IMR-90 (cell line): ENCODE data around the gene C16orf82. TPM values are rescaled to one million over a fixed set of nuclear protein-coding genes. Genes with fewer than 3 reads are reported as not detected.

Experiments used
- ATAC-seq: fragments of 200-7000 bp; cut with Tn5 transposase; 2 replicates; pipeline ENCODE4 v1.9.1; 2020; ENCODE audit warnings: low read depth, mild to moderate bottlenecking, moderate library complexity
- BruUV-seq: library from RNA; stranded (reverse); fragments of 400-500 nt; replicated peaks from 2 replicates; lab custom pipeline; 2021; lab: Mats Ljungman, UMichigan
- CTCF ChIA-PET: fragments of 300-600 bp; formaldehyde crosslinking; extraction: SDS; loops from one replicate; lab custom pipeline; 2021; ENCODE audit warnings: antibody characterized with exemption; lab: Yijun Ruan, JAX
- POLR2A ChIA-PET: fragments of 300-600 bp; sonication (Branson Sonifier 250); formaldehyde crosslinking; loops from one replicate; lab custom pipeline; 2022; ENCODE audit warnings: antibody characterized with exemption; ENCODE audit not compliant: unreplicated experiment; lab: Charles Lee
- DNase-seq: peaks from one replicate; pipeline ENCODE4 v3.0.0; 2013
- H2AFZ ChIP-seq: replicated peaks from 2 replicates; pipeline ENCODE3; 2013; ENCODE audit warnings: low read length, mild to moderate bottlenecking; ENCODE audit not compliant: poor library complexity
- H2AK5ac ChIP-seq: 2 replicates; pipeline ENCODE4 v1.6.1; 2013; ENCODE audit warnings: low read depth, low read length, inconsistent platforms
- H2AK9ac ChIP-seq: replicated peaks from 2 replicates; pipeline ENCODE3; 2013; ENCODE audit warnings: mild to moderate bottlenecking, low read depth, low read length, moderate library complexity; ENCODE audit not compliant: poor library complexity
- H2BK120ac ChIP-seq: 2 replicates; pipeline ENCODE4 v1.6.1; 2013; ENCODE audit warnings: low read depth, low read length, inconsistent platforms
- H2BK15ac ChIP-seq: 3 replicates; pipeline ENCODE4 v1.6.1; 2013; ENCODE audit warnings: low read depth, low read length, inconsistent platforms
- H2BK20ac ChIP-seq: 2 replicates; pipeline ENCODE4 v1.6.1; 2013; ENCODE audit warnings: low read depth, mild to moderate bottlenecking, inconsistent platforms, low read length, moderate library complexity
- H2BK5ac ChIP-seq: 2 replicates; pipeline ENCODE4 v1.6.1; 2013; ENCODE audit warnings: mild to moderate bottlenecking, low read depth, low read length, inconsistent platforms; ENCODE audit not compliant: poor library complexity, severe bottlenecking
- H3K14ac ChIP-seq: replicated peaks from 2 replicates; pipeline ENCODE4 v1.6.1; 2013; ENCODE audit warnings: low read depth, low read length, inconsistent platforms
- H3K18ac ChIP-seq: 2 replicates; pipeline ENCODE4 v1.6.1; 2013; ENCODE audit warnings: low read depth, low read length, control low read depth
- H3K23ac ChIP-seq: 2 replicates; pipeline ENCODE4 v1.6.1; 2013; ENCODE audit warnings: low read depth, low read length, inconsistent platforms
- H3K27ac ChIP-seq: 2 replicates; pipeline ENCODE4 v1.5.1; 2013; ENCODE audit warnings: mild to moderate bottlenecking, control low read depth, low read length; ENCODE audit not compliant: insufficient read depth
- H3K27me3 ChIP-seq: 2 replicates; pipeline ENCODE4 v1.6.1; 2013; ENCODE audit warnings: low read length; ENCODE audit not compliant: control insufficient read depth, insufficient read depth
- H3K36me3 ChIP-seq: 2 replicates; pipeline ENCODE4 v1.6.1; 2013; ENCODE audit warnings: low read length, mixed read lengths; ENCODE audit not compliant: control insufficient read depth, insufficient read depth
- H3K4ac ChIP-seq: 2 replicates; pipeline ENCODE4 v1.6.1; 2013; ENCODE audit warnings: low read depth, low read length, inconsistent platforms
- H3K4me1 ChIP-seq: 2 replicates; pipeline ENCODE4 v1.6.1; 2013; ENCODE audit warnings: low read length, mixed read lengths; ENCODE audit not compliant: control insufficient read depth, insufficient read depth
- H3K4me2 ChIP-seq: 2 replicates; pipeline ENCODE4 v1.6.1; 2013; ENCODE audit warnings: low read depth, mild to moderate bottlenecking, control low read depth, low read length, moderate library complexity
- H3K4me3 ChIP-seq: 2 replicates; pipeline ENCODE4 v1.5.1; 2013; ENCODE audit warnings: low read depth, mild to moderate bottlenecking, control low read depth, low read length, moderate library complexity; ENCODE audit not compliant: insufficient read depth
- H3K56ac ChIP-seq: 2 replicates; pipeline ENCODE4 v1.6.1; 2013; ENCODE audit warnings: low read length, inconsistent platforms; ENCODE audit not compliant: insufficient read depth; ENCODE audit errors: extremely low read depth
- H3K79me1 ChIP-seq, 2 experiments: 2 replicates each; pipeline ENCODE4 v1.6.1; 2013; ENCODE audit warnings: low read length in 2 of 2, inconsistent platforms in 1 of 2, low read depth in 1 of 2
- H3K9ac ChIP-seq: 2 replicates; pipeline ENCODE4 v1.6.1; 2013; ENCODE audit warnings: low read depth, low read length, control low read depth
- H3K9me1 ChIP-seq: 2 replicates; pipeline ENCODE4 v1.6.1; 2013; ENCODE audit warnings: low read length, inconsistent platforms; ENCODE audit not compliant: insufficient read depth
- H3K9me3 ChIP-seq: 2 replicates; pipeline ENCODE4 v1.6.1; 2013; ENCODE audit warnings: low read length; ENCODE audit not compliant: control insufficient read depth, insufficient read depth
- H4K20me1 ChIP-seq: 2 replicates; pipeline ENCODE4 v1.6.1; 2013; ENCODE audit warnings: low read length, inconsistent platforms; ENCODE audit not compliant: insufficient read depth
- H4K5ac ChIP-seq: 2 replicates; pipeline ENCODE4 v1.6.1; 2013; ENCODE audit warnings: mild to moderate bottlenecking, low read depth, low read length, control low read depth
- H4K8ac ChIP-seq, 2 experiments: 2 replicates each; pipeline ENCODE4 v1.6.1; 2013; ENCODE audit warnings: low read depth in 2 of 2, low read length in 2 of 2, control low read depth in 1 of 2, inconsistent platforms in 1 of 2
- H4K91ac ChIP-seq: 2 replicates; pipeline ENCODE4 v1.6.1; 2013; ENCODE audit warnings: low read depth, low read length, inconsistent platforms; ENCODE audit not compliant: insufficient read depth
- CHD1 ChIP-seq: IDR thresholded peaks from 2 replicates; pipeline ENCODE4 v1.6.1; 2012; ENCODE audit warnings: low read depth, low read length, improper control_type of control experiment
- NFE2L2 ChIP-seq: fragments of 150-350 bp; IDR thresholded peaks from 2 replicates; pipeline ENCODE4 v1.6.1; 2016; ENCODE audit warnings: low read depth, mild to moderate bottlenecking, low read length
- WGBS, 2 experiments: methylation state at CpG; one replicate each; pipeline versions ENCODE4 v1.1.5 to v1.1.7; 2013; ENCODE audit warnings: missing lambda C conversion rate in 2 of 2; ENCODE audit not compliant: insufficient read length in 1 of 2; ENCODE audit errors: extremely low coverage in 2 of 2; 5-methylcytosine and 5-hydroxymethylcytosine counted together
- dilution Hi-C: fragments of 300-500 bp; cut with HindIII; formaldehyde crosslinking; loops from one replicate; pipeline ENCODE4 v1.14.3; 2018; ENCODE audit warnings: low sequenced_read_pairs; ENCODE audit not compliant: unreplicated experiment
- in situ Hi-C: fragments of 300-500 bp; cut with MboI; formaldehyde crosslinking; loops from 3 replicates; pipeline ENCODE4 v1.14.3; 2019; ENCODE audit warnings: low sequenced_read_pairs, inconsistent platforms, mixed read lengths
- intact Hi-C: fragments of 100-400 bp; cut with micrococcal nuclease; formaldehyde crosslinking; loops from 2 replicates; pipeline ENCODE4 v1.10.0; 2022
- polyA plus RNA-seq, 3 experiments: library from polyadenylated mRNA; depleted of rRNA; stranded (reverse); fragments of >200 nt; gene quantifications; 2 replicates each; pipeline ENCODE4 v1.2.3, GENCODE V29; 2012; ENCODE audit warnings: low replicate concordance in 1 of 3
- total RNA-seq: library from RNA; depleted of rRNA; stranded (reverse); fragments of >200 nt; gene quantifications from 2 replicates; pipeline ENCODE4 v1.2.3, GENCODE V29; 2012

Gene C16orf82
- total and polyA plus RNA-seq, 2 of the 4 experiments (the other 2 are of a cell fraction) = not detected

DNA sequence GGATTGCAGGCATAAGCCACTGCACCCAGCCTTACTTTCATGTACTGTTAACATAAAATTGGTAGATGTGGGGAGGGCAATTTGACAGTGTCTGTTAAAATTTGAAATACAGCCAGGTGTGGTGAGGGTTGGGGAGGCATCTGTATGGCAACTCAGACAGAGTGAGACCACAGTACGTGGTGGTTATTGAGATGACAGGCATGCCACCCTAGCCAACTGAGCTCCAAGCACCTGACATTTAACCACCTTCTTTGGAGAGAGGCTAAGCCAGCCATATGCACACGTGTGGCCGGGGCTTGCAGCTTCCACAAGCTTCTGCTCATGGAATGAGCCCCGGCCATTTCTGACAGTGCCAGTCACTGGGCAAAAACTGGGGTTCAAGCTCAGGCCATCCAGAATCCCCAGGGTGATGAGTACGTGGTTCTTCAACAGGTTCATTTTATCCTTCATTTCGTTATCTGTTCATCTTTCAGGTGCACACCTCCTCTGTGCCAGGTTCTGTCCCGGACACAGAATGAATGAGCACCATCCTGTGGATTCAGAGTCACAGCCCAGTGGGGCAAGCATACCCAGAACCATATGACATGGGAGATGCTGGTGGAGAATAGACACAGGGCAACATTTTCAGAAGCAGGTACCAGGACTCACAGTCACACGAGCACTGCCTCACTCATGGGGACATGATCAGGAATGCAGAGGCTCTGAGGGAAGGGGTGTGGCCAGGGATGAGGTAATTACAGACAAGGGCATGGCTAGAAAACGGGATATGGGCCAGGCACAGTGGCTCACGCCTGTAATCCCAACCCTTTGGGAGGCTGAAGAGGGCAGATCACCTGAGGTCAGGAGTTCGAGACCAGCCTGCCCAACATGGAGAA lies 36.2 kb downstream of the C16orf82 start:
- H3K9ac ChIP-seq = no peak overlapping the region
- CTCF ChIA-PET = no interaction called here
- H2AFZ ChIP-seq = no peak overlapping the region
- no peak overlapping the region for H3K23ac ChIP-seq
- POLR2A ChIA-PET = no interaction called here
- in situ Hi-C loops (no loop called here), intact Hi-C loops (no loop called here), dilution Hi-C loops (no loop called here)
- H2BK20ac ChIP-seq = no peak overlapping the region
- no peaks in the 10 kb centered on the region for H3K9me3 ChIP-seq
- no peaks in the 10 kb centered on the region for H4K20me1 ChIP-seq
- no peak overlapping the region for H4K5ac ChIP-seq
- TF ChIP-seq CHD1 = no peak
- no peak for TF ChIP-seq NFE2L2
- H3K56ac ChIP-seq = no peak overlapping the region
- H3K18ac ChIP-seq = no peak overlapping the region
- H4K91ac ChIP-seq = no peak overlapping the region
- DNase-seq (no peak), ATAC-seq (no peak)
- no peak overlapping the region for H3K27ac ChIP-seq
- H3K36me3 ChIP-seq = no peaks in the 10 kb centered on the region
- H3K4me3 ChIP-seq = no peak overlapping the region
- peaks cover 3% of the 10 kb centered on the region; the same call in 1 of the 2 replicates for H3K9me1 ChIP-seq
- H4K8ac ChIP-seq = no peak overlapping the region
- no peak overlapping the region for H3K4me2 ChIP-seq
- no peak overlapping the region for H2AK9ac ChIP-seq
- no peak overlapping the region for H2BK15ac ChIP-seq
- no peaks in the 10 kb centered on the region for H3K27me3 ChIP-seq
- 55% methylated on average over 4 of the region's 11 CpGs; no CpG with 5 or more reads in 1 of the 2 experiments for WGBS, 2 experiments
- H3K14ac ChIP-seq = no peak overlapping the region
- H3K4ac ChIP-seq = no peak overlapping the region
- H2AK5ac ChIP-seq = no peak overlapping the region
- no peak overlapping the region for H2BK120ac ChIP-seq
- H3K79me1 ChIP-seq = no peaks in the 10 kb centered on the region
- no peaks in the 10 kb centered on the region for H3K4me1 ChIP-seq
- no peak overlapping the region for H2BK5ac ChIP-seq
- no TSS peak for BruUV-seq
